8988T (cell line): ENCODE data around the gene SOX1.

Source experiments
- DNase-seq: peaks from one replicate; pipeline ENCODE4 v3.0.0; 2011

Gene SOX1

GRCh38 chr13:112073245-112074138, 6.5 kb downstream of the SOX1 start:
- DNase-seq: no peak

- no peak for DNase-seq
These were observed 7.4 kb downstream of the SOX1 start for GRCh38 chr13:112074139-112074865.

- no peak for DNase-seq
These were observed 10.8 kb downstream of the SOX1 start for GRCh38 chr13:112077729-112078128.

GRCh38 chr13:112078216-112078615, 11.3 kb downstream of the SOX1 start:
- no peak for DNase-seq

GRCh38 chr13:112078879-112079531, 12.1 kb downstream of the SOX1 start:
- DNase-seq: no peak

- no peak for DNase-seq
These were observed 12.7 kb downstream of the SOX1 start for GRCh38 chr13:112079696-112080095.

GRCh38 chr13:112083971-112084370, 17.0 kb downstream of the SOX1 start:
- no peak for DNase-seq

- DNase-seq: no peak
These were observed 25.5 kb downstream of the SOX1 start for GRCh38 chr13:112092453-112092852.

GRCh38 chr13:112095354-112095753, 28.4 kb downstream of the SOX1 start:
- no peak for DNase-seq

- DNase-seq: no peak
These were observed 30.0 kb downstream of the SOX1 start for GRCh38 chr13:112096959-112097358.

GRCh38 chr13:112097770-112098169, 30.8 kb downstream of the SOX1 start:
- no peak for DNase-seq

GRCh38 chr13:112098699-112099098, 31.8 kb downstream of the SOX1 start:
- DNase-seq: no peak

GRCh38 chr13:112101360-112101930, 34.5 kb downstream of the SOX1 start:
- DNase-seq: no peak

GRCh38 chr13:112102243-112102642, 35.3 kb downstream of the SOX1 start:
- DNase-seq: no peak

- no peak for DNase-seq
These were observed 36.4 kb downstream of the SOX1 start for GRCh38 chr13:112103260-112103838.

- DNase-seq: no peak
These were observed 37.3 kb downstream of the SOX1 start for GRCh38 chr13:112103961-112104880.

- DNase-seq: no peak
These were observed 37.9 kb downstream of the SOX1 start for GRCh38 chr13:112104881-112105234.

- no peak for DNase-seq
These were observed 38.3 kb downstream of the SOX1 start for GRCh38 chr13:112105244-112105681.

GRCh38 chr13:112105892-112106291, 38.9 kb downstream of the SOX1 start:
- no peak for DNase-seq

GRCh38 chr13:112106478-112107141, 39.7 kb downstream of the SOX1 start:
- no peak for DNase-seq

- DNase-seq: no peak
These were observed 40.3 kb downstream of the SOX1 start for GRCh38 chr13:112107289-112107688.
